Esophagus squamous epithelium (tissue), 5 donors: ENCODE data around the gene USP21. TPM values are rescaled to one million over a fixed set of nuclear protein-coding genes. Genes with fewer than 3 reads are reported as not detected.

Experiments used
- DNase-seq: peaks from one replicate; lab custom pipeline; 2025; lab: John Stamatoyannopoulos, UW
- H3K27ac ChIP-seq, 4 donors: fragments of 200-600 bp; sonication (generic); one replicate each; pipeline ENCODE4 v1.5.1; 2016 to 2019; ENCODE audit warnings: mild to moderate bottlenecking in 1 of 4
- H3K27me3 ChIP-seq, 4 donors: fragments of 200-600 bp; sonication (generic); 1 replicate in 3 of 4; 2 replicates in 1 of 4; pipeline versions ENCODE4 v1.5.1 to v1.6.0; 2017 to 2021; ENCODE audit warnings: antibody characterized with exemption in 1 of 4
- H3K36me3 ChIP-seq, 3 donors: fragments of 200-600 bp; sonication (generic); one replicate each; pipeline ENCODE4 v1.5.1; 2016 to 2019
- H3K4me1 ChIP-seq, 3 donors: fragments of 200-600 bp; sonication (generic); one replicate each; pipeline ENCODE4 v1.5.1; 2017 to 2019
- H3K4me3 ChIP-seq, 4 donors: fragments of 200-600 bp; sonication (generic); 1 replicate in 3 of 4; 2 replicates in 1 of 4; pipeline ENCODE4 v1.5.1; 2016 to 2019; ENCODE audit warnings: mild to moderate bottlenecking in 2 of 4, moderate library complexity in 1 of 4
- H3K9me3 ChIP-seq, 3 donors: fragments of 200-600 bp; sonication (generic); one replicate each; pipeline ENCODE4 v1.5.1; 2016 to 2019
- CTCF ChIP-seq, 6 experiments: fragments of 450-650 bp in 4 of 6; fragments of 200-600 bp in 2 of 6; sonication (generic) in 2 of 6; IDR thresholded peaks; one replicate each; pipeline ENCODE4 v1.5.1; 2016 to 2019; ENCODE audit warnings: antibody characterized with exemption in 6 of 6, mild to moderate bottlenecking in 4 of 6, moderate library complexity in 4 of 6
- POLR2A ChIP-seq, 4 donors: fragments of 450-650 bp; IDR thresholded peaks; one replicate each; pipeline ENCODE4 v1.6.1; 2017; ENCODE audit warnings: antibody characterized with exemption in 4 of 4, mild to moderate bottlenecking in 4 of 4, moderate library complexity in 3 of 4
- WGBS, 2 donors: methylation state at CpG; one replicate each; pipeline ENCODE4 v1.1.5; 2018; 5-methylcytosine and 5-hydroxymethylcytosine counted together
- intact Hi-C: fragments of 100-400 bp; cut with DNase I; formaldehyde crosslinking; loops from one replicate; pipeline ENCODE4 v1.15.0; 2022
- total RNA-seq, 4 donors: library from RNA; depleted of rRNA; stranded (reverse); fragments of >200 nt; gene quantifications; one replicate each; pipeline ENCODE4 v1.1.0, GENCODE V29; 2016
- donor health status: DM: yes; HTN: yes; CAD: no.

The USP21 gene
- total RNA-seq, 4 donors from 2014 or later, result 12.1 to 20.4 (median 17.0) TPM

GRCh38 chr1:161171191-161171590 lies 11.9 kb downstream of the USP21 start:
- Histone ChIP-seq H3K9me3 (no peaks in the 10 kb centered on the region), H3K4me3 (no peak overlapping the region), H3K27me3 (no peaks in the 10 kb centered on the region), H3K36me3 (peaks cover 14 to 74% (median 35%) of the 10 kb centered on the region in 3 donors), H3K27ac (peak overlapping the region in 2 of 4 donors; percentile 45 to 54), H3K4me1 (peaks cover 17 to 68% (median 28%) of the 10 kb centered on the region in 3 donors)
- TF ChIP-seq CTCF (IDR thresholded peaks at IDR 0.05) (no peak), POLR2A (IDR thresholded peaks at IDR 0.05) (no peak)
- DNase-seq, result no peak
- WGBS, 2 donors, result 50 to 70% methylated on average over 4 to 5 of the region's 5 CpGs
- intact Hi-C loops, result no loop called here

GRCh38 chr1:161171696-161172095 lies 12.4 kb downstream of the USP21 start:
- no peak for DNase-seq
- peaks cover 14 to 74% (median 35%) of the 10 kb centered on the region in 3 donors for H3K36me3 ChIP-seq

GRCh38 chr1:161172349-161172748 lies 13.0 kb downstream of the USP21 start:
- Histone ChIP-seq H3K4me1 (peaks cover 20 to 66% (median 27%) of the 10 kb centered on the region in 3 donors), H3K27me3 (no peaks in the 10 kb centered on the region), H3K36me3 (peaks cover 14 to 74% (median 35%) of the 10 kb centered on the region in 3 donors), H3K4me3 (no peak overlapping the region), H3K27ac (peak overlapping the region in 3 of 4 donors; percentile 22 to 65 (median 54)), H3K9me3 (no peaks in the 10 kb centered on the region)
- DNase-seq, result no peak
- TF ChIP-seq CTCF (IDR thresholded peaks at IDR 0.05) (no peak), POLR2A (IDR thresholded peaks at IDR 0.05) (no peak)
- 30 to 50% methylated on average over 1 of the region's 1 CpG for WGBS, 2 donors
- intact Hi-C loops, result no loop called here

More at GRCh38 chr1:161171696-161172095, 12.4 kb downstream of the USP21 start:
- no peak for TF ChIP-seq POLR2A (IDR thresholded peaks at IDR 0.05)
- no peak for TF ChIP-seq CTCF (IDR thresholded peaks at IDR 0.05)
- intact Hi-C loops, result no loop called here
- H3K27me3 ChIP-seq, result no peaks in the 10 kb centered on the region
- 82% methylated on average over 11 to 12 of the region's 12 CpGs for WGBS, 2 donors
- peak overlapping the region in 2 of 4 donors; percentile 45 to 54 for H3K27ac ChIP-seq
- no peaks in the 10 kb centered on the region for H3K9me3 ChIP-seq
- no peak overlapping the region for H3K4me3 ChIP-seq
- H3K4me1 ChIP-seq, result peaks cover 22 to 70% (median 33%) of the 10 kb centered on the region in 3 donors

- peak overlapping the region in 3 of 4 donors; percentile 54 to 66 (median 65) for H3K27ac ChIP-seq
- no peaks in the 10 kb centered on the region for H3K27me3 ChIP-seq
- intact Hi-C loops, result no loop called here
- WGBS, 2 donors, result 46 to 51% methylated on average over 4 of the region's 4 CpGs
- H3K4me3 ChIP-seq, result no peak overlapping the region
- H3K36me3 ChIP-seq, result peaks cover 14 to 74% (median 35%) of the 10 kb centered on the region in 3 donors
- TF ChIP-seq CTCF (IDR thresholded peaks at IDR 0.05), result no peak
- TF ChIP-seq POLR2A (IDR thresholded peaks at IDR 0.05), result no peak
- no peak for DNase-seq
- H3K9me3 ChIP-seq, result no peaks in the 10 kb centered on the region
- peaks cover 15 to 66% (median 25%) of the 10 kb centered on the region in 3 donors for H3K4me1 ChIP-seq
These were observed 13.6 kb downstream of the USP21 start for GRCh38 chr1:161172776-161173376.

- no peak for TF ChIP-seq CTCF (IDR thresholded peaks at IDR 0.05)
- TF ChIP-seq POLR2A (IDR thresholded peaks at IDR 0.05), result no peak
- H3K27ac ChIP-seq, result peak overlapping the region in 3 of 4 donors; percentile 54 to 66 (median 65)
- 92% methylated on average over 7 to 11 of the region's 11 CpGs for WGBS, 2 donors
- H3K4me1 ChIP-seq, result peaks cover 12 to 69% (median 28%) of the 10 kb centered on the region in 3 donors
- H3K4me3 ChIP-seq, result no peak overlapping the region
- no peaks in the 10 kb centered on the region for H3K27me3 ChIP-seq
- peaks cover 14 to 72% (median 35%) of the 10 kb centered on the region in 3 donors for H3K36me3 ChIP-seq
- DNase-seq, result no peak
- H3K9me3 ChIP-seq, result no peaks in the 10 kb centered on the region
- intact Hi-C loops, result no loop called here
These were observed 14.4 kb downstream of the USP21 start for GRCh38 chr1:161173711-161174110.
